Activated effector memory CD4-positive, alpha-beta T cell treated with Interleukin-2 at 50 U/mL for 16 hours (primary cell): ENCODE results near the gene CCDC9B.
A peak's percentile ranks its signal among the peaks of the same experiment; 100 is the strongest.

ENCODE experiments used
- DNase-seq: peaks from one replicate; pipeline ENCODE4 v3.0.0-alpha.2; 2020

CCDC9B gene

GRCh38 chr15:40365016-40365415 lies 24.3 kb upstream of the CCDC9B start:
- DNase-seq: no peak

GRCh38 chr15:40364251-40364650 lies 23.5 kb upstream of the CCDC9B start:
- no peak for DNase-seq

- DNase-seq: no peak
These were observed 22.9 kb upstream of the CCDC9B start for GRCh38 chr15:40363611-40364010.

GRCh38 chr15:40361640-40362039 lies 20.9 kb upstream of the CCDC9B start:
- no peak for DNase-seq

- DNase-seq: no peak
These were observed 19.3 kb upstream of the CCDC9B start for GRCh38 chr15:40360015-40360414.

GRCh38 chr15:40358471-40359353 lies 18.0 kb upstream of the CCDC9B start:
- no peak for DNase-seq

- DNase-seq: peak; percentile 88
These were observed 17.2 kb upstream of the CCDC9B start, which contains the start of gene DISP2 for GRCh38 chr15:40357723-40358470. TSS of gene DISP2 (plus strand) at chr15:40358219. CDS start at chr15:40358322, 103 bp downstream.

- no peak for DNase-seq
These were observed 16.5 kb upstream of the CCDC9B start for GRCh38 chr15:40357246-40357645.

GRCh38 chr15:40355976-40356585 lies 15.3 kb upstream of the CCDC9B start:
- no peak for DNase-seq

GRCh38 chr15:40354408-40355171 lies 13.9 kb upstream of the CCDC9B start:
- DNase-seq: no peak

GRCh38 chr15:40353697-40354096 lies 13.0 kb upstream of the CCDC9B start:
- no peak for DNase-seq

- DNase-seq: no peak
These were observed 11.7 kb upstream of the CCDC9B start for GRCh38 chr15:40352281-40352901.

GRCh38 chr15:40349163-40349562 lies 8.4 kb upstream of the CCDC9B start:
- no peak for DNase-seq

GRCh38 chr15:40348474-40348870 lies 7.7 kb upstream of the CCDC9B start:
- DNase-seq: no peak

- no peak for DNase-seq
These were observed 7.1 kb upstream of the CCDC9B start for GRCh38 chr15:40347559-40348473.

GRCh38 chr15:40346579-40347558 lies 6.1 kb upstream of the CCDC9B start:
- DNase-seq: no peak

GRCh38 chr15:40345867-40346578 lies 5.3 kb upstream of the CCDC9B start:
- DNase-seq: no peak

GRCh38 chr15:40345225-40345866 lies 4.6 kb upstream of the CCDC9B start:
- DNase-seq: no peak
